Activated T-helper 2 cell treated with anti-CD3 and anti-CD28 coated beads, Interferon-gamma antibody, Interleukin-2, Interleukin-4, amounts not matched to agents 10 μg/mL and 5 μg/mL and 100 μg/mL, durations not matched to agents 14 hours and 24 hours and 36 hours (primary cell): ENCODE results near the gene PNPT1. TPM values are rescaled to one million over a fixed set of nuclear protein-coding genes. Genes with fewer than 3 reads are reported as not detected.
"Not testable (repeated sequence)": the region's sequence is repeated elsewhere in the genome, so short reads cannot be mapped to it uniquely, and the experiment has no call there.

Experiments
- DNase-seq: peaks from one replicate; pipeline ENCODE4 v3.0.0; 2021; ENCODE audit warnings: low spot score
- H3K27ac Mint-ChIP-seq: one replicate; pipeline ENCODE4 v1.8.0; 2021; ENCODE audit warnings: mixed read lengths
- H3K27me3 Mint-ChIP-seq: one replicate; pipeline ENCODE4 v1.8.0; 2021; ENCODE audit warnings: low read depth, mixed read lengths
- H3K36me3 Mint-ChIP-seq: one replicate; pipeline ENCODE4 v1.8.0; 2021; ENCODE audit warnings: low read depth, mixed read lengths
- H3K4me1 Mint-ChIP-seq: one replicate; pipeline ENCODE4 v1.8.0; 2021; ENCODE audit warnings: low read depth, mixed read lengths
- H3K4me3 Mint-ChIP-seq: one replicate; pipeline ENCODE4 v1.8.0; 2021; ENCODE audit warnings: low read depth, mild to moderate bottlenecking, moderate library complexity, mixed read lengths
- H3K9me3 Mint-ChIP-seq: one replicate; pipeline ENCODE4 v1.8.0; 2021; ENCODE audit warnings: mixed read lengths
- intact Hi-C: fragments of 100-400 bp; cut with micrococcal nuclease; formaldehyde crosslinking; loops from one replicate; pipeline ENCODE4 v1.15.1; 2023
- total RNA-seq: library from RNA; stranded (reverse); gene quantifications from 2 replicates; pipeline ENCODE4 v1.2.3, GENCODE V29; 2022

The PNPT1 gene
- 53.5 and 54.3 TPM in 2 replicates for total RNA-seq

DNA sequence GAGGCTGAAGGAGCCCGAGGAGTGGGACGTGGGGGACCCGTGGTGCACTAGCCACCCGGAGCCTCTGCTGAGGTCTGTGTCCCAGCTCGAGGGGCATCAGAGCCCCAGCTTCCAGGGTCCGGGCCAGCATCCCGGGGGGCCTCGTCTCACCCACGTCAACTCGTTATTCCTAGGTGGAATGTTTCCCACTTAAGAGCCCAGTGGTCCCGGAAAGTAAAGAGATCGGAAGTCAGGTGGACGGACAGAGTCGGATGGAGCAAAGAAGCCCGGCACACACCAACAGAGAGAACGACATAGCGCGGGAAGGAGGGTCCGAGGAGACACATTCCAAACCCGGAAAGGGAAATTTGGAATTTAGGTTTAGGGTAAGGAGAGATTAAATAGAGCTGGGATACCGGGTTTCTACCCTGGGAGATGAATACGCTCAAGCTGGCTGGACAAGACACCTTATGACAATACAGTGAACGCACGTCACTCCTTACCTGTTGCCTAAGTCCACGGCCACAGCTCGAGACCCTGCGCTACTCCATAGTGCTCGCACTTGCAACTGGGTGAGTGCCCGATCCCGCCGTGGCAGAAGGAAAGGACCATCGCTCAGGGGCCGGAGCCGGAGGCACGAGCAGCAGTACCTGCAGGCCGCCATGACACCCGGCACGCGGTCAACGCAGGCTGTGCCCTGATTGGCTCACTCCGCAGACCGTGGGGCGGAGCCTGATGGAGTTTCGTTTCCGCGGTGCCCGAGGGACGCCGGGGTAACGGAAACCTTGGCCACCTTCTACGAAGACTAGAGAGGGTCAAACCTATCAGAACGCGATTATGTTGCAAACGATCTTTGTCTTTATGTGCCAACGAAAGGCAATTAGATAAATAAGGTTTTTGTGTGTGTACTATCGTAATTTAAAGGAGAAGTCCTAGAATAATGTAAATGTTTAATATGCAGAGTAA, at the start of gene PNPT1:
Gene PNPT1 (minus strand): TSS at position 664 of the 945 bp plus-strand sequence. CDS start 21 bp downstream, at position 643.
- Mint-ChIP-seq H3K4me1 (peaks cover 30% of the 10 kb centered on the region), H3K27me3 (peaks cover 6% of the 10 kb centered on the region), H3K27ac (peak within 1 kb of the TSS; percentile 80), H3K36me3 (peaks cover 35% of the 10 kb centered on the region), H3K4me3 (peak within 1 kb of the TSS; percentile 92), H3K9me3 (no peaks in the 10 kb centered on the region)
- intact Hi-C loops: loop anchor here (1.0 to 10.0 kb wide), 3 partner anchors 76 to 409 kb away; partner anchors contain the start of genes CFAP36 and PPP4R3B
- peak; percentile 92 for DNase-seq

GRCh38 chr2:55742996-55743395, 49.4 kb upstream of the PNPT1 start:
- Mint-ChIP-seq H3K36me3 (no peaks in the 10 kb centered on the region), H3K9me3 (no peaks in the 10 kb centered on the region), H3K4me3 (no peak overlapping the region), H3K4me1 (no peaks in the 10 kb centered on the region), H3K27me3 (peaks cover 2% of the 10 kb centered on the region), H3K27ac (no peak overlapping the region)
- intact Hi-C loops: no loop called here
- DNase-seq: no peak

GRCh38 chr2:55736019-55736536, 42.4 kb upstream of the PNPT1 start:
- intact Hi-C loops: not testable (repeated sequence)

DNA sequence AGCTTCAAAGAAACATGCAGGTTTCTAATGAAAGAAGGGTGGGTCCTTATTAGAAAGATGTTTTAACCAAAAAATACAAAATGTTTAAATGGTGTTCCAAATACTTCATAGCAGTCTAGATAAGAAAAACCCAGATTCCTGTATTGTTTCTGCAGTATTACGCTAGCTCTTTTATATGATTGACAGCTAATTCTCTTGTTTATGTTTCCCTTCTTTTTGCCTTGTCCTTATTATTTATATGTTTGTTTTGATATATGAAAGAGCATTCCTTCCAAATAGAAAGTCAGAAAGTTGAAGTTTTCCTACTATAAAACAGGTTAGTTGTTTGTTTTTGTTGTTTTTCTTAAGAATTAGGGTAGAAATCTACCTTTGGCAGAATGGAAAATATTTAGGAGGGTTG, 41.1 kb upstream of the PNPT1 start:
- Mint-ChIP-seq H3K9me3 (no peaks in the 10 kb centered on the region), H3K4me3 (no peak overlapping the region), H3K36me3 (no peaks in the 10 kb centered on the region), H3K4me1 (no peaks in the 10 kb centered on the region), H3K27ac (no peak overlapping the region), H3K27me3 (no peaks in the 10 kb centered on the region)
- no peak for DNase-seq
- intact Hi-C loops: no loop called here

More at GRCh38 chr2:55736019-55736536, 42.4 kb upstream of the PNPT1 start:
- H3K27ac Mint-ChIP-seq, DNase-seq, H3K36me3 Mint-ChIP-seq, H3K9me3 Mint-ChIP-seq, H3K4me3 Mint-ChIP-seq, H3K4me1 Mint-ChIP-seq, H3K27me3 Mint-ChIP-seq: not testable (repeated sequence)

DNA sequence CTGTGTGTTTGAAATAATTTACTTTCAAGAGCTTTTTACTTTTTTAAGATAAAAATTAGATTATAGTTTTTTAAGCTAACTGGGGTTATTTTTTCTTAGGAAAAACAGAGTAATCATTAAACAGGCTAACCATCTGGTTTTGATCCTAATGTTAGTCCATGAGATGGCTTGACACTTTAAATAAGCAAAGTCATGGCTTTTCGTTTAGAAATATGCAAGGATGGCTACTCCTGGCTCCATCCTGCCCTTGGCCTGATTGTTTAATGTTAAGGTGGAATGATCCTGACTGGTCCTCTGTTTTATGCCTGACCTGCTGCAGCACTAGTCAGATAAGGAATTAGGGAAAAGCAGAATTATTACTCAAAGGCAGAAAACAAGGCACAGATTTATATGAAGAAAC, 39.7 kb upstream of the PNPT1 start:
- no peak overlapping the region for H3K4me3 Mint-ChIP-seq
- no peak for DNase-seq
- no peaks in the 10 kb centered on the region for H3K4me1 Mint-ChIP-seq
- no peaks in the 10 kb centered on the region for H3K36me3 Mint-ChIP-seq
- H3K9me3 Mint-ChIP-seq: no peaks in the 10 kb centered on the region
- intact Hi-C loops: no loop called here
- no peak overlapping the region for H3K27ac Mint-ChIP-seq
- H3K27me3 Mint-ChIP-seq: no peaks in the 10 kb centered on the region

DNA sequence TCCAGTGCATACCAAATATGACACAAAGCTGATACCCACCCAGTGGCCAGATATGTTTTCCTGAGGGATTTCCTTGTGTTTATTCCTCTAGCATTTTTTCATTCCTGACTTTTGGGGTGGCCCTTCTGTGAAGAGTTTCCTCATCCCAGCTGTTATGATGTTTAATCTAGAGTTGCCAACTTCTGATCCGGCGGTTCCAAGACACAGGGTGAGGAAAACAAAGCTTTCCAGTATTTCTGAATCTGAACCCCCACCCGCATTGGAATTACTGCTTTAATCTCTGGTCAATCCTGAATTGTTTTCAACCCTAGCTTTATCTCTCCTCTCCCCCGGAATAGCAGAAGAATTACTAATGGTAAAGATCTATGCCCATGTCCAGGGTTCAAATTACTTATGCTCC, 39.2 kb upstream of the PNPT1 start:
- intact Hi-C loops: no loop called here
- Mint-ChIP-seq H3K36me3 (no peaks in the 10 kb centered on the region), H3K4me3 (no peak overlapping the region), H3K27me3 (no peaks in the 10 kb centered on the region), H3K27ac (no peak overlapping the region), H3K9me3 (no peaks in the 10 kb centered on the region), H3K4me1 (no peaks in the 10 kb centered on the region)
- no peak for DNase-seq

- Mint-ChIP-seq H3K9me3 (no peaks in the 10 kb centered on the region), H3K27ac (no peak overlapping the region), H3K36me3 (no peaks in the 10 kb centered on the region), H3K4me3 (no peak overlapping the region), H3K27me3 (peaks cover 1% of the 10 kb centered on the region), H3K4me1 (no peaks in the 10 kb centered on the region)
- DNase-seq: no peak
- intact Hi-C loops: no loop called here
Measured at GRCh38 chr2:55729136-55729685, 35.6 kb upstream of the PNPT1 start.

DNA sequence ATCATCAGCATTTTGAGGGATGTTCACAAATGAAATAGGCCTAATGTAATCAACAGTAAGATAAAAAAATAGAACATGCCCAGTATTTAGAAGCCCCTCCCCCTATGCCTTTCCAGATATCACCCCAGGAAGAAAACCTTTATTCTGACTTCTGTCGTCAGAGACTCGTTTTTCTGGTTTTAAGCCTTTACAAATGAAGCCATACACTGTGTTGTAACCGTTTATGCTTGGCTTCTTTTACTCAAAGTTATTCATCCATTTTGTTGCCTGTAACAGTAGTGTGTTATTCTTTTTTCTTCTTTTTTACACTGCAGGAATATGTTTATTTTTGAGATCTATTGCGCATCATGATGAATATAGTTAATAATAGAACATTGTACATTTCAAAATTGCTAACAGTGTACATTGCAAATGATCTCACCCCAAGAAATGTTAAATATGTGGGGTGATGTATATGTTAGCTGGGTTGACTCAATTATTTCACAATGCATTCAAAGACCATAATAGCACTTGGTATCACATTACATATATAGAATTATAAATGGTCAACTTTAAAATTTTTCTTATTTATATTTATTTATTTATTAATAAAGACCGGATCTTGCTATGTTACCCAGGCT, 28.1 kb upstream of the PNPT1 start:
- Mint-ChIP-seq H3K4me1 (no peaks in the 10 kb centered on the region), H3K36me3 (no peaks in the 10 kb centered on the region), H3K27ac (no peak overlapping the region), H3K9me3 (no peaks in the 10 kb centered on the region), H3K27me3 (no peaks in the 10 kb centered on the region), H3K4me3 (no peak overlapping the region)
- intact Hi-C loops: no loop called here
- DNase-seq: no peak

DNA sequence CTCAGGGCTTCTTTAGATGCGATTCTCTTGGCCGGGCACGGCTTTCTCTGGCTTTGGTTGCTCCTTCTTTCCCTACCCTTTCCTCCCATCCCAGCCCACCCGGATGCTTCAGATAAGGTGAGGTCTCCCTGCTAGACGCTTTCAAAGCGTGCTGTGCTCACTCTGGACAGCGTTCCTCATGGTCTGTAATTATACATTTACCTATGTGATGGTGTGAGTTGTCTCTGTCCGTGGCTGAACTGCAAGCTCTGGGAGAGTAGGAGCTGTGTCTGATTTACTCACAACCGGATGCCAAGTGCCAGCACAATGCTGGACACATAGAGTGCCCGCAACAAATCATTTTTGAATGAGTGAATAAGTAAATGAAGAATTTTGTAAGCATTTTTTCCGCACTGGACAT, 26.8 kb upstream of the PNPT1 start:
- no peak for DNase-seq
- no peak overlapping the region for H3K4me3 Mint-ChIP-seq
- intact Hi-C loops: no loop called here
- H3K4me1 Mint-ChIP-seq: no peaks in the 10 kb centered on the region
- no peak overlapping the region for H3K27ac Mint-ChIP-seq
- H3K27me3 Mint-ChIP-seq: peaks cover 3% of the 10 kb centered on the region
- H3K9me3 Mint-ChIP-seq: no peaks in the 10 kb centered on the region
- H3K36me3 Mint-ChIP-seq: no peaks in the 10 kb centered on the region

- Mint-ChIP-seq H3K36me3 (no peaks in the 10 kb centered on the region), H3K4me3 (no peak overlapping the region), H3K4me1 (no peaks in the 10 kb centered on the region), H3K27ac (no peak overlapping the region), H3K9me3 (no peaks in the 10 kb centered on the region), H3K27me3 (peaks cover 3% of the 10 kb centered on the region)
- DNase-seq: no peak
- intact Hi-C loops: loop anchor here (2.0 to 5.0 kb wide), 2 partner anchors 292 to 413 kb away; no protein-coding TSS in a partner anchor
Measured at GRCh38 chr2:55719852-55720251, 26.2 kb upstream of the PNPT1 start.

- intact Hi-C loops: loop anchor here (1.0 to 5.0 kb wide), 3 partner anchors 243 to 414 kb away; no protein-coding TSS in a partner anchor
- Mint-ChIP-seq H3K9me3 (no peaks in the 10 kb centered on the region), H3K4me3 (no peak overlapping the region), H3K36me3 (no peaks in the 10 kb centered on the region), H3K27ac (no peak overlapping the region), H3K4me1 (no peaks in the 10 kb centered on the region), H3K27me3 (peaks cover 3% of the 10 kb centered on the region)
- DNase-seq: no peak
Measured at GRCh38 chr2:55718165-55719008, 24.7 kb upstream of the PNPT1 start.

DNA sequence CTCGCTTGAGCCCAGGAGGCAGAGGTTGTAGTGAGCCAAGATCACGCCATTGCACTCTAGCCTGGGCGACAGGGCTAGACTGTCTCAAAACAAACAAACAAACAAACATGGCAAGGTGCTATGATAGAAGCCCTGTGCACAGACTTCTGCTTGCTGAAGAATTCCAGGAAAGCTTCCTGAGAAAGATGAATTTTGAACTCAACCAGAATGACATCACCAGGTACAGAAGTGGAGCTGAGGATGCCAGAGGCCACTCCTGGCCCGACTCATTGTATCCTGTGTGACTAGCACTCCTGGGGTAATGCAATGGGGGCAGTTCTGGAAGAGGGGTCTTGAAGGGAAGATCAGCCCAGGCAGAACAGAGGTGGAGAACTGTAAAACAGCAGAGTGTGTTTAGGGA, 22.0 kb upstream of the PNPT1 start:
- no peak for DNase-seq
- intact Hi-C loops: loop anchor here (5.0 kb wide), 1 partner anchor 297 kb away; no protein-coding TSS in a partner anchor
- no peaks in the 10 kb centered on the region for H3K9me3 Mint-ChIP-seq
- H3K4me1 Mint-ChIP-seq: no peaks in the 10 kb centered on the region
- H3K27me3 Mint-ChIP-seq: peaks cover 3% of the 10 kb centered on the region
- H3K36me3 Mint-ChIP-seq: no peaks in the 10 kb centered on the region
- no peak overlapping the region for H3K4me3 Mint-ChIP-seq
- no peak overlapping the region for H3K27ac Mint-ChIP-seq
